PFSK-1 (cell line): ENCODE results near the gene DOCK9.

Source experiments
- FOXP2 ChIP-seq: optimal IDR thresholded peaks from 2 replicates; pipeline ENCODE3; 2011; ENCODE audit warnings: borderline replicate concordance, control low read depth, inconsistent platforms; ENCODE audit not compliant: insufficient read depth; ENCODE audit errors: extremely low read length, extremely low read depth
- POLR2AphosphoS5 ChIP-seq: IDR thresholded peaks from 2 replicates; pipeline ENCODE4 v1.6.1; 2012; ENCODE audit warnings: low read depth, mild to moderate bottlenecking, control low read depth, low read length, moderate library complexity
- REST ChIP-seq, 2 experiments: IDR thresholded peaks; 2 replicates each; pipeline versions ENCODE4 v1.6.1 to v1.8.0; 2011 to 2012; ENCODE audit warnings: low read depth in 2 of 2, low read length in 2 of 2, control low read depth in 1 of 2, inconsistent platforms in 1 of 2, mild to moderate bottlenecking in 1 of 2, moderate library complexity in 1 of 2; ENCODE audit not compliant: insufficient read depth in 1 of 2
- SIN3A ChIP-seq: IDR thresholded peaks from 2 replicates; pipeline ENCODE4 v1.6.1; 2012; ENCODE audit warnings: mild to moderate bottlenecking, low read length, moderate library complexity, borderline replicate concordance; ENCODE audit not compliant: insufficient read depth
- TAF1 ChIP-seq: IDR thresholded peaks from 2 replicates; pipeline ENCODE4 v1.6.1; 2012; ENCODE audit warnings: low read length, control low read depth, borderline replicate concordance; ENCODE audit not compliant: insufficient read depth

The DOCK9 gene

GRCh38 chr13:98827449-98827848 is 150.4 kb downstream of the DOCK9 start:
- TF ChIP-seq FOXP2 (no peak), POLR2AphosphoS5 (no peak), TAF1 (no peak), REST (IDR thresholded peaks at IDR 0.05; ENCODE audit: insufficient read depth in 1 of 2, low read depth in 2 of 2, low read length in 2 of 2) (no peak), SIN3A (no peak)

GRCh38 chr13:98826146-98826545 is 151.7 kb downstream of the DOCK9 start:
- TF ChIP-seq TAF1 (no peak), POLR2AphosphoS5 (no peak), SIN3A (no peak), FOXP2 (no peak), REST (IDR thresholded peaks at IDR 0.05; ENCODE audit: insufficient read depth in 1 of 2, low read depth in 2 of 2, low read length in 2 of 2) (no peak)

GRCh38 chr13:98825659-98826058 is 152.2 kb downstream of the DOCK9 start:
- TF ChIP-seq FOXP2 (no peak), REST (IDR thresholded peaks at IDR 0.05; ENCODE audit: insufficient read depth in 1 of 2, low read depth in 2 of 2, low read length in 2 of 2) (no peak), POLR2AphosphoS5 (no peak), TAF1 (no peak), SIN3A (no peak)

GRCh38 chr13:98824376-98825160 is 153.3 kb downstream of the DOCK9 start:
- TF ChIP-seq FOXP2, result no peak
- no peak for TF ChIP-seq TAF1
- no peak for TF ChIP-seq REST (IDR thresholded peaks at IDR 0.05; ENCODE audit: insufficient read depth in 1 of 2, low read depth in 2 of 2, low read length in 2 of 2)
- no peak for TF ChIP-seq POLR2AphosphoS5
- no peak for TF ChIP-seq SIN3A
